Measurements from ENCODE around the gene ANKMY1.
"Not testable (repeated sequence)": the region's sequence is repeated elsewhere in the genome, so short reads cannot be mapped to it uniquely, and the experiment has no call there.

The ANKMY1 gene

GRCh38 chr2:240539101-240539500, 18.7 kb downstream of the ANKMY1 start:
- not testable (repeated sequence) for DNase-seq

- DNase-seq = no peak
These were observed 19.6 kb downstream of the ANKMY1 start for GRCh38 chr2:240538031-240538780.

GRCh38 chr2:240532031-240532775, 25.6 kb downstream of the ANKMY1 start:
- no peak for DNase-seq

GRCh38 chr2:240531038-240531437, 26.8 kb downstream of the ANKMY1 start:
- no peak for DNase-seq

GRCh38 chr2:240530181-240530580, 27.6 kb downstream of the ANKMY1 start:
- DNase-seq = no peak

GRCh38 chr2:240529344-240529999, 28.3 kb downstream of the ANKMY1 start:
- DNase-seq = no peak

GRCh38 chr2:240528406-240529040, 29.3 kb downstream of the ANKMY1 start:
- no peak for DNase-seq

- no peak for DNase-seq
These were observed 30.5 kb downstream of the ANKMY1 start for GRCh38 chr2:240527153-240527750.

GRCh38 chr2:240526521-240526920, 31.3 kb downstream of the ANKMY1 start:
- no peak for DNase-seq

- no peak for DNase-seq
These were observed 32.0 kb downstream of the ANKMY1 start for GRCh38 chr2:240525802-240526201.

- DNase-seq = no peak
These were observed 32.6 kb downstream of the ANKMY1 start for GRCh38 chr2:240524963-240525718.

- no peak for DNase-seq
These were observed 34.1 kb downstream of the ANKMY1 start for GRCh38 chr2:240523451-240524281.

GRCh38 chr2:240522406-240522805, 35.4 kb downstream of the ANKMY1 start:
- no peak for DNase-seq

- DNase-seq = not testable (repeated sequence)
These were observed 35.9 kb downstream of the ANKMY1 start for GRCh38 chr2:240521885-240522284.

GRCh38 chr2:240520974-240521350, 36.8 kb downstream of the ANKMY1 start:
- no peak for DNase-seq

GRCh38 chr2:240520130-240520973, 37.4 kb downstream of the ANKMY1 start:
- no peak for DNase-seq

- DNase-seq = no peak
These were observed 38.2 kb downstream of the ANKMY1 start for GRCh38 chr2:240519396-240520129.

- DNase-seq = no peak
These were observed 38.8 kb downstream of the ANKMY1 start for GRCh38 chr2:240518981-240519380.

- DNase-seq = no peak
These were observed 40.4 kb downstream of the ANKMY1 start for GRCh38 chr2:240517342-240517741.

Data from activated naive CD4-positive, alpha-beta T cell (primary cell).